Activated naive CD4-positive, alpha-beta T cell treated with anti-CD3 and anti-CD28 coated beads, Interleukin-2, amount 50 U/mL, for 24 hours (primary cell): ENCODE measurements around the gene CD1D.
A peak's percentile ranks its signal among the peaks of the same experiment; 100 is the strongest.

Experiments used
- H3K27ac Mint-ChIP-seq: one replicate; pipeline ENCODE4 v1.8.0; 2021; ENCODE audit warnings: mild to moderate bottlenecking, mixed read lengths
- H3K27me3 Mint-ChIP-seq: one replicate; pipeline ENCODE4 v1.8.0; 2021; ENCODE audit warnings: mixed read lengths
- H3K36me3 Mint-ChIP-seq: one replicate; pipeline ENCODE4 v1.8.0; 2021; ENCODE audit warnings: mixed read lengths
- H3K4me1 Mint-ChIP-seq: one replicate; pipeline ENCODE4 v1.8.0; 2021; ENCODE audit warnings: mixed read lengths
- H3K4me3 Mint-ChIP-seq: one replicate; pipeline ENCODE4 v1.8.0; 2021; ENCODE audit warnings: mild to moderate bottlenecking, mixed read lengths
- H3K9me3 Mint-ChIP-seq: one replicate; pipeline ENCODE4 v1.8.0; 2021; ENCODE audit warnings: mixed read lengths

Gene CD1D

DNA sequence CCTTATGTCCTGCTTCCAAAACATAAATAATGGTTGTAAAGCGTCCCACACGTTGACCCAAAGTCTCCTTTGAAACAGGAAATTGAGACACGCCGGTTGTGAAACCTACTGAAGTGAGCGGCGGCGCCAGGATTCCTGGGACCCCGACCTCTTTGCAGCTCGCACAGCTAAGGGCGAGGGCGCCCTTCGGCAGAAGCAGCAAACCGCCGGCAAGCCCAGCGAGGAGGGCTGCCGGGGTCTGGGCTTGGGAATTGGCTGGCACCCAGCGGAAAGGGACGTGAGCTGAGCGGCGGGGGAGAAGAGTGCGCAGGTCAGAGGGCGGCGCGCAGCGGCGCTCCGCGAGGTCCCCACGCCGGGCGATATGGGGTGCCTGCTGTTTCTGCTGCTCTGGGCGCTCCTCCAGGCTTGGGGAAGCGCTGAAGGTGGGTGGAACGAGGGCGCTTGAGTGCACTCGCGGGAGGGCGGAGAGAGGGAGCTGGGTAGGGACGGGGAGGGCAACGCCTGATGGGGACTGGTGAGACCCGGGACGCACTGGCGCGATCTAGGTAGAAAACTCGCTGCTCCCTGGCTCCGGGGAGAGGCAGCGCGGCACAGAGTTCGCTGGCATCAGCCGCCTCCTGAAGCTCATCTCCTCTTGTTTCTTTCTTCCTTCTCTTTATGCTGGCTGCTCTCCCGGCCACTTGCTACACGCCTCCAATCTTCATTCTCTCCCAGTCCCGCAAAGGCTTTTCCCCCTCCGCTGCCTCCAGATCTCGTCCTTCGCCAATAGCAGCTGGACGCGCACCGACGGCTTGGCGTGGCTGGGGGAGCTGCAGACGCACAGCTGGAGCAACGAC is at the start of gene CD1D:
TSS of gene CD1D (plus strand) at position 155 of the 836 bp plus-strand sequence. CDS start at position 362, 207 bp downstream.
- Mint-ChIP-seq H3K27ac (no peak within 1 kb of the TSS), H3K36me3 (no peaks in the 10 kb centered on the region), H3K27me3 (peaks cover 55% of the 10 kb centered on the region), H3K4me1 (peaks cover 20% of the 10 kb centered on the region), H3K9me3 (no peaks in the 10 kb centered on the region), H3K4me3 (peak within 1 kb of the TSS; percentile 53)

DNA sequence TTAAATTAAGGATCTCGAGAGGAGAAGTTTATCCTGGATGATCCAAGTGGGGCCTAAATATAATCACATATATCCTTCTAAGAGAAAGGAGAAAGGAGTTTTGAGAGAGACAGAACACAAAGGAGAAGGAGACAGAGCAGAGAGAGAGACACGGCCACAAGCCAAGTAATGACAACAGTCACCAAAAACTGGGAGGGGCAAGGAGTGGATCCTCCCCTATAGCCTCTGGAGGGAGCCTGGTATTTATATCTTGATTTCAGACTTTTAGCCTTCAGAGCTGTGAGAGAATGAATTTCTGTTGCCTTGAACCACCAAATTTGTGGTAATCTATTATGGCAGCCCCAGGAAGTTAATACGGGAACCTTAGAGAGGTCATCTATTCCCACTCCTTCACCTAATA is 49.5 kb upstream of the CD1D start:
- Mint-ChIP-seq H3K4me3 (no peak overlapping the region), H3K36me3 (no peaks in the 10 kb centered on the region), H3K27ac (no peak overlapping the region), H3K9me3 (no peaks in the 10 kb centered on the region), H3K27me3 (peaks cover 2% of the 10 kb centered on the region), H3K4me1 (no peaks in the 10 kb centered on the region)

DNA sequence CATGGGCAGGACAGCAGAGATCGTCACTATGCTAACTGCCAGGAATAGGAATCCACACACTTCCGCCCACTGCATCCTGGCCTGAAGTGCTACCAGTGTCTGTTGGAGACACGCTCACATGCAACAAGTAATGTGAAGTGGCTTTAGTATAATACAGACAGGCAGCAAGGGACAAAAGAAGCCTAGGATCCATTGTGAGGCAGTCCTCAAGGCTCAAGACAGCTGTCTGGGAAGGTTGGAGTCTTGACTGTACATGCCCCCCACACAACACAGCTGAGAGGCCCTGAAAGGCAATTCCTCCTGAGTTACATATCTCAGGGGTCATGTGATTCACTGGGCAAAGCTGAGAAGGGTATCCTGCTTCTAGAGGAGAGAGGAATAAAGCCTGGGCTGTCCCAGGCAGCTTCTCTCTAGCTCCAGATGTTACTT is 39.9 kb upstream of the CD1D start:
- H3K27me3 Mint-ChIP-seq = no peaks in the 10 kb centered on the region
- H3K4me1 Mint-ChIP-seq = no peaks in the 10 kb centered on the region
- no peaks in the 10 kb centered on the region for H3K9me3 Mint-ChIP-seq
- H3K27ac Mint-ChIP-seq = no peak overlapping the region
- no peaks in the 10 kb centered on the region for H3K36me3 Mint-ChIP-seq
- no peak overlapping the region for H3K4me3 Mint-ChIP-seq

DNA sequence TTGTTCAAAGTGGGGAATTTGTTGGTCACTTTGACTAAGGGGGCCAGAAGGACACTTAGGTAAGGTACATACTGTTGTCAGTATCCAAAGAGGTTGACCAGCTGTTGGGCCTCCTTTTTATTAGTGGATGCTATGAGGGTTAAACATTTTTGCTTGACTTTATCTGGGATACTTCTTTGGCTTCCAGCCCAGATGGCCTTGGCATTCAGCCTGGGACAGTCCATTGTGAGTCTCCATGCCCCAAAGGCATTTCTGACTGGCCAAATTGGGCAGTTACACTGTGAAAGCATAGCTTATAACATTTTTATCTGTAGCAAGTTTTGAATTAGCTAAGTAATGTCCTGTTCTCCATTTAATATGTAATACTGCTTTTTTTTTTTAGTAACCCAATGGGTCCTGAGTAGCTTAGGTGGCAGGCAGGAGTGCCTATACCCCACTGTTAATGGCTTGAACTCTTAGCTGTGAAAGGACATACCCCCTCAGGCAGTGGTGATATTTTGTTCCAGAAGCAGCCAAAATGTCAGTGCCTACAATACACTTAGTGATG is 35.4 kb upstream of the CD1D start:
- peaks cover 21% of the 10 kb centered on the region for H3K4me1 Mint-ChIP-seq
- no peak overlapping the region for H3K4me3 Mint-ChIP-seq
- H3K36me3 Mint-ChIP-seq = no peaks in the 10 kb centered on the region
- H3K9me3 Mint-ChIP-seq = no peaks in the 10 kb centered on the region
- no peaks in the 10 kb centered on the region for H3K27me3 Mint-ChIP-seq
- H3K27ac Mint-ChIP-seq = no peak overlapping the region

DNA sequence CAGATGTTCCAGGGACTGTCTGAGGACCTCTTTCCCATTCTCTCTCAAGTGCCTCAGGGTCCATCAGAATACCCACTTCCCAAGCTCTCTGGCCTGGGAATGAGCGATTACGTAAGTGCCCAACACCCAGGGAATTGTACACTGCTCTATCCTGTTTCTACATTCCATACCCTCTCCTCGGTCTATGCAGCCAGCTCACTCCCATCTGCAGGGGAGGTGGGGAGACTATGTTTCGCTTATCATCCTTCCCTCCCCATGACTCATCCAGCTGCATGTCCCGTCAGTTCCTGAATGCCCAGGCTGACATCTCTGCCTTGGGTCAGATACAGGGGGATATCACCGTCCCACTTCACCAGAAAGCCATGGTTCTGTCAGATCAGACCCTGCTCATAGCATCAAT is 34.5 kb upstream of the CD1D start:
- Mint-ChIP-seq H3K9me3 (no peaks in the 10 kb centered on the region), H3K4me1 (peaks cover 30% of the 10 kb centered on the region), H3K36me3 (no peaks in the 10 kb centered on the region), H3K27me3 (no peaks in the 10 kb centered on the region), H3K4me3 (no peak overlapping the region), H3K27ac (no peak overlapping the region)

DNA sequence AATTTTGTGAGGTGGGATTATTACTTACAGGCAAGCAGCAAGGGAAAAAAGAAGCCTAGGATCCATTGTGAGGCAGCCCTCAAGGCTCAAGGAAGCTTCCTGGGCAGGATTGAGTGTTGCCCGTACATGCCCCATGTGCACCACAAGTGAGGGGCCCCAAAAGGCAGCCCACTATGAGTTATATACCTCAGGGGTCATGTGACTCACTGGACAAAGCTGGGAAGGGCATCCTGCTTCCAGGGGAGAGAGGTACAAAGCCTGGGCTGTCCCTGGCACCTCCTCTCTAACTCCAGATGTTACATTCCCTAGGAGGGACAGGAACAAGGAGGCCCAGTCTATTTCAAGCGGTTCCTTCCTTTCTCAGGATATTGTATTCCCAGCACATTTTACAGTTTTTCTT is 34.0 kb upstream of the CD1D start:
- Mint-ChIP-seq H3K4me1 (peaks cover 30% of the 10 kb centered on the region), H3K9me3 (no peaks in the 10 kb centered on the region), H3K36me3 (no peaks in the 10 kb centered on the region), H3K4me3 (no peak overlapping the region), H3K27ac (no peak overlapping the region), H3K27me3 (no peaks in the 10 kb centered on the region)

DNA sequence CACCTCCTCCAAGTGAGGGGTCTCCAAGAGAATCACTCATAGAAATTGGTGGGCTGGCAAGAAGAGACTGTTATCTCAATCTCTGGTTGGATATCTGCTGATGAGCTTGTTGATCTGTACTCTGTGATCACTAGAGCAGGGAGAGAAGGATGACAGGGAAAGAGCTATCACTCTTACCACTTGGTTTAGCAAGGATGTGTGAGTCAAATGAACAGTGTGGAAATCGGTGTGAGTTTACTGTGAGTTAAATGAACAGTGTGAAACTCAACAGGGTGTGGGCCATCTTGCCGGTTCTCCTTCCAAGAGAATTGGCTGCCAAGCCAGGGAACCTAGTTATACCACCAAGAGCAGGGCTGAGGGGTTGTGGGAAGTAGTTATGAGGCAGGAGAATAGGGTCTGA is 33.3 kb upstream of the CD1D start:
- no peak overlapping the region for H3K27ac Mint-ChIP-seq
- no peaks in the 10 kb centered on the region for H3K27me3 Mint-ChIP-seq
- no peak overlapping the region for H3K4me3 Mint-ChIP-seq
- H3K4me1 Mint-ChIP-seq = peaks cover 30% of the 10 kb centered on the region
- H3K9me3 Mint-ChIP-seq = no peaks in the 10 kb centered on the region
- no peaks in the 10 kb centered on the region for H3K36me3 Mint-ChIP-seq

DNA sequence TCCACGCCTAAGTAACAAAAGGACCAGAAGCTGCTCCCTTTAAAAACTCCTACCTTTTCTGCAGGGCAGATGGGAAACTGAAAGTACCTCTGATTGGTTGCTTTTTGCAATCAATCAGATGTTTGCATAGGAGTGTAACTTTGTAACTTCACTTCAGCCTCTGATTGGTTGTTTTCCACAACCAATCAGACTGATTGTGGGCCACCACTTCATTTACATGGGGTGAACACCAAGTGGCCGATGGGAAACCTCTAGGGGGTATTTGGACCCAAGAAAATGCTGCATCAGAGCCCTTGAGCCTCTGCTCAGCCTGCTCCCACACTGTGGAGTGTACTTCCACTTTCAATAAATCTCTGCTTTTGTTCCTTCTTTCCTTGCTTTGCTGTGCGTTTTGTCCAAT is 32.8 kb upstream of the CD1D start:
- no peaks in the 10 kb centered on the region for H3K36me3 Mint-ChIP-seq
- no peaks in the 10 kb centered on the region for H3K27me3 Mint-ChIP-seq
- H3K4me1 Mint-ChIP-seq = peaks cover 30% of the 10 kb centered on the region
- H3K4me3 Mint-ChIP-seq = no peak overlapping the region
- H3K9me3 Mint-ChIP-seq = no peaks in the 10 kb centered on the region
- H3K27ac Mint-ChIP-seq = no peak overlapping the region

DNA sequence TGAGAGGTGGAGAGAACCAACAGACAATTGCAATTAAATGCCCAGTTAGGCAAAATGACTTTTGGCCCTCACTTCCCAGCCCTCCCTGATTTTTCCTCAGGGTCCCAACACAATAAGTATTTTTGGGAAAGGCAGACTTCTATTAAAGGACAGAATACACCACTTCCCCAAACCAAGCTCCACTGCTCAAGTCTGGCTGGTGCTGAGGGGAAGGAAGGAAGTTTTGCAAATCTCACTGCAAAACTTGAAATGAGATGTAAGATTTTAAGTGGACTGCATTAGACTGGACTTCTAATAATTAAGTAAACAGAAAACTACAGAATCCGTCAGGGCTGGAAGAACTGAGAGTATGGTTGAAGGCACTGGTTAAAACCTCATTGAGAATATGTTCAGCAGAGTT is 32.2 kb upstream of the CD1D start:
- Mint-ChIP-seq H3K36me3 (no peaks in the 10 kb centered on the region), H3K4me1 (peaks cover 30% of the 10 kb centered on the region), H3K4me3 (peak overlapping the region; percentile 88), H3K9me3 (no peaks in the 10 kb centered on the region), H3K27ac (peak overlapping the region; percentile 92), H3K27me3 (no peaks in the 10 kb centered on the region)

DNA sequence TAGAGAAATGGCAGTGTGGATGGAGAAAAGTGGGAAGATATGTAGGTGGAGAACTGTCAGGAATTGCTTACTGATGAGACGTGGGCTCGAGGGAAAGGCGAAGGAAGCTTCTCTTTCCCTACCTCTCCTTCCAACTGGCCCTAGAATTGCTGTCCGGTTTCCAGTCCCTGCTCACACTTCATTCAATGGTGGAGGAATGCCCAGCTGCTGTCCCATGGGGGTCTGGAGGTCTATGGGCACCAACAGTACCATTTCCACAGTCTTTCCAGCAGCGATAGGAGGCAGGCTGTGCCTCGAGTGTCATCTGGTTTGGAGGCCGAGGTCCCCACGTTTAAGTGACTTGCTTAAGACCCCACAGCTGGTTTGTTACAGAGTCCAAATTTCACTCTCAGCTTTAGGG is 31.5 kb upstream of the CD1D start:
- peak overlapping the region; percentile 88 for H3K4me3 Mint-ChIP-seq
- H3K9me3 Mint-ChIP-seq = no peaks in the 10 kb centered on the region
- H3K27ac Mint-ChIP-seq = peak overlapping the region; percentile 92
- no peaks in the 10 kb centered on the region for H3K27me3 Mint-ChIP-seq
- H3K36me3 Mint-ChIP-seq = no peaks in the 10 kb centered on the region
- peaks cover 30% of the 10 kb centered on the region for H3K4me1 Mint-ChIP-seq

DNA sequence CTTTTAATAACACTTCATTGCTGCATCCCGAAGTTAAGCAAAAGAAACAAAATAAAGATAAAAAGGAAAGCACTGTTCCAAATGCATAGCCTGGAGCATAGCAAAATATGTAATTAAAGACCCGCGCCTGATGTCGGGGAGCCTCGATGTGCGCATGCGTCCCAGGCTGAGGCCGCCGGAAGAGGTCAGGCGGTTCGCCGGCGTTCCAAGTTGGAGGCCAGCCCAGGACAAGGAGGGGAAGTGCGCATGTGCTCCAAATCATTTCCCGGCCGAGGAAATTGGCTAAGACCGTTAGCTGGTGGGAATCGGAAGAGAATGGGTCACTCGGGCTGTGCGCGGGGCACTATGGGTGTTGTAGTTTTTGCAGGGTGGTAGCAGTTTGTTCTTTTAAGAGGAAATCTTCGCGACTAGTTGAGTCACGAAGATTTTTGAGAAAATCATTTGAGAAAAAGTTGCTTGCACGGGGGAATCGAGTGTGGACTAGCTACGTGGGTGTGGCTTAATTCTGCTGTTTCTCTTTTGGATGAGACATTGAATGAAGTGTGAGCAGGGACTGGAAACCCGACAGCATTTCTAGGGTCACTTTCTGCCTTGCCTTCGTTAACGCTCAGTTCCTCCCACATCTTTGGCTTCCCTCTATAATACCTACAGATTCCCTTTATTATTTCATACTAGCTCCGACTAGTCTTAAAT is 31.0 kb upstream of the CD1D start:
- H3K4me3 Mint-ChIP-seq = peak overlapping the region; percentile 88
- no peaks in the 10 kb centered on the region for H3K9me3 Mint-ChIP-seq
- H3K4me1 Mint-ChIP-seq = peaks cover 30% of the 10 kb centered on the region
- no peaks in the 10 kb centered on the region for H3K27me3 Mint-ChIP-seq
- peak overlapping the region; percentile 86 for H3K27ac Mint-ChIP-seq
- H3K36me3 Mint-ChIP-seq = no peaks in the 10 kb centered on the region

DNA sequence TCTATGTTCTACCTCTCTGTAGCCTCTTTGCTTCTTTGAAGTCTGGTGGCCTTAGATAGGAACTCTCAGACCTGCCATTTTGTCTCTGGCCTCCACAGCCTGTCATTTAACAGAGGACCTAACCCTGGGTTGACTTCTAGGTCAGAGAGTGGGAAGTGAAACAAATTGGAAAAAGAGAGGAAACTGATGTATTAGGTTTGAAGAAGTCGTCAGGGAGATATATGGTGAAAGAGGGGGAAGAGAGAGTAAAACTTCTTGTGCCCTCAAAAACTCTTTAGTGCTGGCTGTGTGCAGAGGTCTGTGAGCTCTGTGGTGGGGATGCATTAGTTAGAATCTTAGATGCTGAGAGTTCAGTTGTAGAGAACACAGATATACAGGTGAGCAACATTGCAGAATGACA is 30.2 kb upstream of the CD1D start:
- H3K27ac Mint-ChIP-seq = no peak overlapping the region
- no peaks in the 10 kb centered on the region for H3K9me3 Mint-ChIP-seq
- H3K36me3 Mint-ChIP-seq = no peaks in the 10 kb centered on the region
- peak overlapping the region; percentile 88 for H3K4me3 Mint-ChIP-seq
- no peaks in the 10 kb centered on the region for H3K27me3 Mint-ChIP-seq
- H3K4me1 Mint-ChIP-seq = peaks cover 30% of the 10 kb centered on the region

DNA sequence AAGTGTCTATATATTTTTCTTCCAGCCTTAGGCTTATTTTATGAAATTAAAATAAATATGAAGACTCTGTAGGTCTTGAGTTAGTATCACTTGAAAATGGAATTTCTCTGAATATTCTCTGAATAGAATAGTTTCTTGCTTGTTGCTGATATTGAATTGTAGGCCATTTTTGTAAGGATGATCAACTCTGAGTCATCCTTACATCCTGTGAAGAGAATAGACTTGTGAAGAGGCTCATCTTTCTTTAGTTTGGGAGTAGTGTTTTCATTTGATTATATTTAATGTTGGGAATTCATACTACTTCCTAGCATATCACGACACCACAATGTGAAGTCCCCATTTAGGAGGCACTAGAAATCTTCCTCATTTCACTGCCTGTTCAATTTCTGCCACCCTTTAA is 27.5 kb upstream of the CD1D start:
- H3K9me3 Mint-ChIP-seq = no peaks in the 10 kb centered on the region
- no peak overlapping the region for H3K4me3 Mint-ChIP-seq
- no peaks in the 10 kb centered on the region for H3K27me3 Mint-ChIP-seq
- no peaks in the 10 kb centered on the region for H3K36me3 Mint-ChIP-seq
- peak overlapping the region; percentile 53 for H3K27ac Mint-ChIP-seq
- peaks cover 26% of the 10 kb centered on the region for H3K4me1 Mint-ChIP-seq

DNA sequence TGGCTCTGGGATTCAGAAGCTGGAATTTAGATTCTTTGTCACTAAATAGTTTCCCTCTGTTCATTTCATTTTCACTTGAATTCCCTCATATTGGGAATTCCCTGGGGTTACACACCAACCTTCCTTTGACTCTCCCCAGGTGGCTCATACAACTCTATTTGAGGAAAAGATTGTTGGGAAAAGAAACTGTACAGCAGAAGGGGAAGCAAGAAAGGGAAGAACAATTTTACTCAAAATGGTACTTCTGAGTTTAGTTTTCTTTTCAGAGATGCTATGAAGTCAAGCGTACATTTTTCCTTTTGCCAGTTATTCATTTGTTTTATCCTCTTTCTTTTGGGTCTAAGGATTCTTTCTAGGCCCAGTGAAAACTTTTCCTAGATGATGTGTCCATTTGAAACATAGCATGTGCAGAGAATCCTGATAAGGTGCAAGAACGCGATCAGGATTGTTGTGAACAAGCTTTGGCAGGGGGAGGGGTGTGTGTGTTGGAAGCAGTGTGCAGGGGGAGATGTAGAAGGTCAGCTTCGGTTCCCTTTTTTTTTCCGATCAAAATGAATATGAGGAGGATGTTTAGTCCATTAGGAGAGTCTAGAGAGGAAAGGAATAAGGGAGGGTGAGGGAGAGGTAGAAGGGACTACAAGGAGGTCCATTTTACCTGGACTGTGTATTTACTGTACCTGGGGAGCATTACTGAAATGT is 26.8 kb upstream of the CD1D start:
- H3K27ac Mint-ChIP-seq = no peak overlapping the region
- no peak overlapping the region for H3K4me3 Mint-ChIP-seq
- no peaks in the 10 kb centered on the region for H3K36me3 Mint-ChIP-seq
- peaks cover 20% of the 10 kb centered on the region for H3K4me1 Mint-ChIP-seq
- H3K9me3 Mint-ChIP-seq = no peaks in the 10 kb centered on the region
- no peaks in the 10 kb centered on the region for H3K27me3 Mint-ChIP-seq

DNA sequence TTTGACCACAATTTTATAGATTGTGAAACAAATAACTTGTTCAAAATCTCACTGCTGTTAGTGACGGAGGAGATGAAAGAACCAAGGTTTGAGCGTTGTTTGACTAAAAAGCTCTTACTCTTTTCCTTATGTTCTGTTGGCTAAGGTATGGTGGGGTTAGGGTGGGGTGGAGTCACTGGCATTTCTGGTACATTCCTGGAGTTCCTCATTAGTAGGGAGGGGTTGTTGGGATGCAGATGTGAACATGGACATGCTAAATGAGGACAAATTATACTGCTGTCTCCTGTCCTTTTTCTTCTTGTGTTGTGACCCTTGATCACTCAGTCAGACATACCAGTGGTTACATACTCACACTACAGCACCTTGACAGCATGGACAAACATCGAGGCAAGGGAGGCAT is 26.2 kb upstream of the CD1D start:
- Mint-ChIP-seq H3K27me3 (peaks cover 1% of the 10 kb centered on the region), H3K27ac (no peak overlapping the region), H3K9me3 (no peaks in the 10 kb centered on the region), H3K4me1 (peaks cover 16% of the 10 kb centered on the region), H3K4me3 (no peak overlapping the region), H3K36me3 (no peaks in the 10 kb centered on the region)

DNA sequence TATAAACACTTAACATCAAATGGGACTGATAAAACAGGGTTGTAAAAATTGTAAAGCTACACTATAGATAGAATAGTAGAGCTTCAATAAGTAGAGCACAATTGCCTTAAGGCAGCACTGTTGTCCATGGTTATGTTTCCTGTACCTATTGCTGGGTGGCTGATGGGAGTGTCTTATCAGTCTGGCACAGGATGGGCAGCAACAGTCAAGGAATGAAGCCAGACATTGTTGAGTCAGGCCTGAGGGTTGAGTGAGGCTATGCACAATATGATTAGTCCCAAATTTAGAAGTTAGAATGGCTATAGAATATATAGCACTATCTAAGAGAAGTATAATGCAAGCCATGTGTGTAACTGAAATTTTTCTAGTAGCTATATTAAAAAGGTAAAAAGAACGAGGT is 25.0 kb upstream of the CD1D start:
- Mint-ChIP-seq H3K4me3 (no peak overlapping the region), H3K36me3 (no peaks in the 10 kb centered on the region), H3K27ac (no peak overlapping the region), H3K27me3 (peaks cover 7% of the 10 kb centered on the region), H3K9me3 (no peaks in the 10 kb centered on the region), H3K4me1 (peaks cover 4% of the 10 kb centered on the region)
